Measurements from ENCODE around the gene CCDC24.

CCDC24 gene

DNA sequence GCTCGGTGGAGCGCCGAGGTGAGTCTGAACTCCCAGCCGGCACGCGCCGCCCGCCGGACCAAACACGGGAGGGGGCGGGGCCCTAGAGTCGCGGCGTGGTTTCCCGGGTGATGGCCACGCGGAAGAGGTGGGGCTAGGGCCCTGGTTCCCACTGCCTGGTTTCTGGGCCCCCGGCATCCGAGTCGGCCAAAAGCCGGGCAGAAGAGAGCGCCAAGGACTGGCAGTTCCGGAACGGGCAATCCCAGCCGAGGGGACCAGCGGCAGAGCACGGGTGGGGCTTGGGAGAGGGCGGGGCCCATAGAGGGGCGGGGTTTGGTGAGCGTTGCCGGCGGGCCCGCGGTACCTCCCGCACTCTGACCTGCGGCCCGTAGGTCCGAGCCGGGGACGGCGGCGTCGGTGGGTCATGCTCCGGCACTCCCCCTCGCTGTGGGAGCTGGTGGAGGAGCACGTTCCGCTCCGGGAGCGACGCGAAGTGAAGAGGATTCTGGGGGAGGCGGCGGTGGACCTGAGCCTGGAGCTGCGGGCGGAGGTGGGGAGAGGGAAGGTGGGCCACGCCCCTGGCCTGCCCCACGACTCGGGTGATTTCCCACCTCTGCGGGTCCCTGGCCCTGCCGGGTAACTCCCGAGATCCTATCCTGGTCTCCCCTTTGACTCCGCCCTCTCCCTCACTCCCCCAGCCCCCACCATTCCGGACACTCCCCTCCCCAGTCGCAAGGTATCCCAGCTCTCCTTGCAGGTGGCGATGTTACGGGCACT lies at the start of gene CCDC24:
CCDC24 (plus strand) TSS at position 124 of the 756 bp plus-strand sequence; CDS start at position 404, 280 bp downstream.
- DNase-seq (ENCODE audit: low read depth) = peak; percentile 71

GRCh38 chr1:43942411-43942810 lies 49.0 kb upstream of the CCDC24 start:
- DNase-seq (ENCODE audit: low read depth) = no peak

DNA sequence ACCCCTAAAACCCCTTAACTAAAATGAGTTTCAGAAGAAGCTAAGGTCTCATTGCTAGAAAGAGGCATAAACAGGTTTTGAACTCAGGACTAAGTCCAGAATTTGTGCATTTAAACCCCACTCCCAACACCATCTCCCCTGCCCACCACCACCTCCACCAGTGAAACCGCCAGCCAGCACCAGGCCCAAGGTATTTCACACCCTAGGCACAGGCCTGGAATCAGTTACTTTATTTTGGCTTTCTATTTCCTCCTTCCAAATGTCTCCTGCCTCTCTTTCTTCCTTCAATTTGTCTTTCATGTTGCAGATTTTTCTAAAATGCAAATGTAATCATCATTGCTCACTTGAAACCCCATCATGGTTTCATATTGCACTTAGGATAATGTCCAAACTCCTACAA lies 46.5 kb upstream of the CCDC24 start:
- DNase-seq (ENCODE audit: low read depth) = no peak

DNA sequence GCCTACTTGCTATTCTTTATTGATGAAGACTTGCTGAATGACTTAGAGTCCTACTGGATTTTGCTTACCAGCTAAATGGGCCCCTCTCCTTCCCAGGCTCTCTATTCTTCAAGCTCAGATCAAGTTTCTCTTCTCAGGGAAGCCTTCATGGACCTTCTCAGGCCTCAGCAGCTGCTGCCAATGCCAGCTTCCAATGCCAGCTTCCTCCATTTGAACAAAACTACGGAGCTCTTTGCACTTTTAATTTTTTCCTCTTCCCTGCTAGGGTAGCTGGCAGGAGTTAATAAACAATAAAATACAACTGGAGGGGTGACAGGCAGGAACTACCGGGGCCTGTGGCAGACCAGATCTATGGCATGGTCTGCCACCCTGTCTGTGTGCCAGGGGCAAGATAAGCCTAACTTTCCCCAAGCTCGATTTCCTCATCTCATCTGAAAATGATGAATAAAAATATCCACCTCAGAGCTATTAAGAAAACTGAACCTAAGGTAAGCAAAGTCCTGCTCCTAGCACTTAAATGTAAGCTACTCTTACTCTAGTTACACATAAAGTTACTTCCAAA lies 45.6 kb upstream of the CCDC24 start:
- no peak for DNase-seq (ENCODE audit: low read depth)

DNA sequence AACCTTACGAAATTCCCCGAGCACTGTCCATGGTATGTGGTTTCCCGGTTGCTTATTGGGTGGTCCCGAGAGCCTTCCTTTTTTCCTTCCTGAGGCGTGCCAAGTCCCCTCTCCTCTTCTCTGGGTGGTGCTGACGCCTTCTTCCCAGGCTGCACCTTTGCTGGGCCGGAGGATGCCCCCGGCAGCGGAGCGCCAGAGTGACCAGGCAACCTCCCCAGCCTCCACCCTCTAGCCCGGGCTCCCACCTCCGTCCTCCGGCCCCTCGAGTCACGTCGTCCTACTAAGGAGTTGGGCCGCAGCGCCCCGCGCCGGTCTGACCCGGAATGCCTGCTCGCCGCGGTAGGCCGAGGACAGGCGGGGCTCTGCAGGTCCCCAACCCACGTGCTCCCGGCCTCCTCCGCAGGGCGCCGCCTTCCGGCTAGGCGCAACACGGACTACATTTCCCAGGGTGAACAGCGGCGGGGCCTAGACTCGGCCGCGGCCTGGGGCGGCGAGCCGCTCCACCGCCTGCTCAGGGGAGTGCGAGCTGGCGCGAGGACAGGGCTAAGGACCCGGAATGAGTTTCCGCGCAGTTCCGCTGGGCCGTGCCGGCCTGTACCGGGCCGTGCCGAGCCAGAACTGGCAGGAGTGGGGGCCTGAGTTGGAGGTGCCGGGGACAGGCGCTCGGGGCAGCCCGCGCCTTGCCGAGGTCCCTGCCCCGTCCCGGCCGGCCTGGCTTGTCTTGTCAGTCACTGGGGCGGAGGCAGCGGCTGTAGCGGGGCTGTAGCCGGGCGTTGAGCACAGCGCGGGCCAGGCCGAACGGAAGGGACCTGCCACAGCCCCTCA lies 45.0 kb upstream of the CCDC24 start, which contains the start of gene IPO13:
IPO13 (plus strand) TSS at position 715 of the 825 bp plus-strand sequence. CDS start 651 bp downstream, outside the sequence.
- peak; percentile 88 for DNase-seq (ENCODE audit: low read depth)

- no peak for DNase-seq (ENCODE audit: low read depth)
Observed at GRCh38 chr1:43947061-43947873, 44.1 kb upstream of the CCDC24 start.

- no peak for DNase-seq (ENCODE audit: low read depth)
Observed at GRCh38 chr1:43947874-43948437, 43.4 kb upstream of the CCDC24 start.

DNA sequence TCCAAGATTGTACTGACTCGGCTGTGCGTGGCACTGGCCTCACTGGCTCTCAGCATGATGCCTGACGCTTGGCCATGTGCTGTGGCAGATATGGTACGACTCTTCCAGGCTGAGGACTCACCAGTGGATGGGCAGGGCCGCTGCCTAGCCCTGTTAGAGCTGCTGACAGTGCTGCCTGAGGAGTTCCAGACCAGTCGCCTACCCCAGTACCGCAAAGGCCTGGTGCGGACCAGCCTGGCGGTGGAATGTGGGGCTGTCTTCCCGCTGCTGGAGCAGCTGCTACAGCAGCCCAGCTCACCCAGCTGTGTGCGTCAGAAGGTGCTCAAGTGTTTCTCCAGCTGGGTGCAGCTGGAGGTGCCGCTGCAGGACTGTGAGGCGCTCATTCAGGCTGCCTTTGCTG lies 41.7 kb upstream of the CCDC24 start:
- no peak for DNase-seq (ENCODE audit: low read depth)

DNA sequence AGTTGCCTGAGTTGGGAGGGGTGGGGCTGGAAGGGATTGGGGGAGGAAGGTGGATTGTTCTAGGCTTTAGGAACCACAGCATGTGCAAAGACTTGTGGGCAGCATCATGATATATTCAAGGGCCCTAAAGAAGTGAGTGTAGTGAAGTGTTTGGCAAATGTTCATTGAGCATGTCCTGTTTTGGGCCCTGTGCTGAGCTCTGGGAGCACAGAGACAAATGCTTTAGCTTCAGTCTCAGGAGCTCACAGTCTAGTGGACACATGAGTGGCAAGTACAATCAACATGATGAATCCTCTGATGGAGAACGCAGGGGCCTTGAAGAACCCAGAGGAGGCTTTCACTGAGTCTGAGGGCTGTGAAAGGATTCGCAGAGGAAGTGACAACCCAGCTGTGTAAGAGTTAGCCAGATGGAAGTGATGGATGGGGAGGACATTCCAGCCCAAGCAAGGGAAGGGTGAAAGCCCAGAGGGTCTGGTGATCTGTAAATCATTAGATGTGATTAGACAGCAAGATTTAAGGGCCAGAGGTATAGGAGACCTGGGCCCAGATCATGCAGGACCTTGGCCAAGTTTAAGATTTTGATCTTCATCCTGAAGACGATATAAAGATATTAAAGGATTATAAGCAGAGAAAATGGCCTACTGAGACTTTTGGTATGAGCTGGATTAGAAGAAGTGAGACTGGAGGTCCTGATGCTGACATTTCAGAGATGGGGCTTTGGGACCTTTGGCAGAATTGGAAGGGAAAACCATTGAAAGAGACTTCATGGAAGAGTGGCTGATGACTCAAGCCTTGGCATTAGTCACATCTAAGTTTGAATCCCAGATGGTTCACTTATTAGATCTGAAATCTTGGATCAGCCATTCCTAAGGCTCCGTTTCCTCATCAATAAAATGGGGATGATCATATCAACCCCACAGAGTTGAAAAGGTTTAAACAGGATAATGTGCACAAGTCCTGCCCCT lies 40.1 kb upstream of the CCDC24 start:
- no peak for DNase-seq (ENCODE audit: low read depth)

DNA sequence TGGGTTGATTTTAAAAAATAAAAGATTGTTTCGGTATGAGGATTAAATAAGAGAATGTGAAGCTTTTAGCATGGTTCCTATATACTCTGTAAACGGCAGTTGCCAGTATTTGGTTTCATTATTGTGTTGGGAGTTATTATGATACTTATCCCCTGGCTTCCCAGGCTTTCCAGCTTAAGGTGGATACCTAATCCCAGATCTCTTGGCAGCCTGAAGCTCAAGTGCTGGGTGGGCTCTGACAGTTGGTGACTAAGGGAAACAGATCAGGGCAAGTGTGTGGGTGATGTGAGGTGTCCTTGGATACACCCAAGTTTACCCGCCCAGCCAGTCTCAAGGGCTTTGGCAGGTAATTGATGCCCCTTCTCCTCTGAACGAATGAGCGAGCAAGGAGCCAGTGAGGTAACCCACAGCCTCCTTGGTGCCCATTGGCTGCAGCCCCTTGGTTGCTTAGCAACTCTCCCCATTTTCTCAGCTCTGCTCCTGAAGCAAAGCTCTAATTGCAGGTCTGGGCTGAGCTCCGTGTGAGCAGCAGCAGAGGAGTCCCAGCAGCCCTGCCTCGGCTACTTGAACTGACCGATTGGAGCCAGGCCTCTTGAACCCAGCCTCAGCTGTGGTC lies 38.6 kb upstream of the CCDC24 start:
- DNase-seq (ENCODE audit: low read depth) = no peak

DNA sequence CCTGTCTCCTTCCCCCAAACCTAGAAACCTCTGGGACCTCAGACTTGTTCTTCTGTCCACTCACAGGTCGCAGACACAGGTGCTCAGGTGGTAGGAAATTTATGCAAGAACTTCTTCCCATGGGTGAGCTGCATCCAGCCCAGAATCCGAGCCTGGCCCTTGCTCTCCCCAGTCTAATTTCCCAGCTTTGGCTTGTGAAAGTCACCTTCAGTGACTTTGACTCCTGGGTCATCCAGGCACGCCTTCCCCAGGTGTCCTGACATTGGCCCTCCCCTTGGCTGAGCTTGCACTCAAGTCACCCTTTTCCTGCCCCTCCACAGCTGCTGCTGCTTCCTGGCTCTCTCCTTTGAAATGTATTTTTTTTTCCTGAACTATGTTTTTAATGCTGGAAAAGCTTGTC lies 38.0 kb upstream of the CCDC24 start:
- no peak for DNase-seq (ENCODE audit: low read depth)

DNA sequence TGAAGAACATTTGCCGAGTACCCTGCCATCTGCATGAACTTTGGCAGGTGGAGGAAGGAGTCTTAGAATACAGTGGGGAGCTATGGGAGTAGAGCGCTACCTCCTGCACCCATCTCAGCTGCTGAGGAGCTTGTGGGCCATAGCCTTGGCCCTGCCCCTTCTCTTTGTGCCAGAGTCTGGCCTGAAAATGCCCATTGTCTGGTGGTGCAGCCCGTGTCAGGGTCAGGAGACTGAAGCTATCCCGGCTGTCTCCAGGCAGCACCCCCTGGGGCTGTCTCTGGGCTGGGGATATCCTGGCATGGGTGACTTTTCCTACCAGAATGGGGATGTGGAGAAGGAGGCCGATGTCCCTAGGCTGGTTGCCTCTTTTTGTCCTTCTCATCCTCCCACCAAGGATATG lies 37.4 kb upstream of the CCDC24 start:
- no peak for DNase-seq (ENCODE audit: low read depth)

GRCh38 chr1:43956234-43956633 lies 35.2 kb upstream of the CCDC24 start:
- no peak for DNase-seq (ENCODE audit: low read depth)

- DNase-seq (ENCODE audit: low read depth) = no peak
Observed at GRCh38 chr1:43957407-43958040, 33.9 kb upstream of the CCDC24 start.

DNA sequence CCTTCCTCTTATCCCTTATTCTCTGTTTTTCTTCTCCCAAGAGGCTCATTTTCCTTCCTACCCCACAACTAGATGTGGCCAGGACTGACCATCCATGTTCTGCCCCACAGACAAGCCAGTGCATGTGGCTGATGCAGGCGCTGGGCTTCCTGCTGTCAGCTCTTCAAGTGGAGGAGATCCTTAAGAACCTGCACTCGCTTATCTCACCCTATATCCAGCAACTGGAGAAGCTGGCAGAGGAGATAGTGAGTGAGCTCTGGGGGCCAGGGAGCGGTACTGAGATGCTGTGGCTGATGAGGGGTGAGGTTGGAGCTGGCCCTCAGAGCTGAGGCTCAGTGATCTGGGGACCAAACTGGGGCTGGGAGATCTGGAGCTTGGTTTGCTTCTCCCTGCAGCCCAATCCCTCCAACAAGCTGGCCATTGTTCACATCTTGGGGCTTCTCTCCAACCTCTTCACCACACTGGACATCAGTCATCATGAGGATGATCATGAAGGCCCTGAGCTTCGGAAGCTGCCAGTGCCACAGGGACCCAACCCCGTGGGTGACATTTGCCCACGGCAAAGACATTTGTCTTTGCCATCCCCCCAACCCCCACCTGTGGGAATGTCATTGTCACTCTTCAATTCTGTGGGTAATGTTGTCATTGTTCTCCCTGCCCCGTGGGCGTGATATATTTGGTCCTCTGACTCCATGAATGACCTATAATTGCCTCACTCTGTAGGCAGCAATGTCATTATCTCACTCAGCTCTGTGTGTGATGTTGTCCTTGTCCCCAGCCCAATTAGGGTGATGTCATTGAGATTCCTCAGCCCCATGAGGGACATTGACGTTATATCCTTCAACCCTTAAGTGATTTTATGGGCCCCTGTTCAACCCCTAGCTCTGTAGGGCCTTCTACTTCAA lies 32.8 kb upstream of the CCDC24 start:
- DNase-seq (ENCODE audit: low read depth) = no peak

GRCh38 chr1:43960798-43961197 lies 30.6 kb upstream of the CCDC24 start:
- DNase-seq (ENCODE audit: low read depth) = no peak

- DNase-seq (ENCODE audit: low read depth) = no peak
Observed at GRCh38 chr1:43961692-43962091, 29.7 kb upstream of the CCDC24 start.

GRCh38 chr1:43962324-43962723 lies 29.1 kb upstream of the CCDC24 start:
- DNase-seq (ENCODE audit: low read depth) = no peak
